Measurements from ENCODE around the gene LIPG.
"Not testable (repeated sequence)": the region's sequence is repeated elsewhere in the genome, so short reads cannot be mapped to it uniquely, and the experiment has no call there.

The LIPG gene

GRCh38 chr18:49579583-49579982 is 17.7 kb downstream of the LIPG start:
- DNase-seq = not testable (repeated sequence)

GRCh38 chr18:49580279-49580678 is 18.4 kb downstream of the LIPG start:
- DNase-seq = no peak

- DNase-seq = peak; percentile 35 to 61
These were observed 19.5 kb downstream of the LIPG start for GRCh38 chr18:49581371-49581770.

DNA sequence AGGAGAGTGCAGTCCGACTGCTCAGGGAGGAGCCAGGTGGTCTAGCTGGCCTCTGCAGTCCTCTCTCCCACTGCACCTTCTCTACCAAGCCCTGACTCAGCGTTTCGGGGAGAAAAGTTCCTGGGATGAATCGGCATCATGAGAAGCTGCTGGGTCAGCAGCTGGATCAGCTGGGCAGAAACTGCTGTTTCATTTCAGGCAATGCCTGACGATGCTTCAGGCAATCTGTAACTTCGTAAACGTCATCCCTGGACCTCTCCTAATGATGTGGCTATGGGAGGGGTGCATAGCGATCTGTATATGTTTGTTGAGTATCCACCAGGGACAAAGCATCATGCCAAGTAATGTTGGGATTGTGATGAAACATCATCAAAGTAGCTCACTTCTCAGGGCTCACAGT is 20.7 kb downstream of the LIPG start:
- DNase-seq = no peak

GRCh38 chr18:49584394-49584793 is 22.5 kb downstream of the LIPG start:
- DNase-seq = no peak

DNA sequence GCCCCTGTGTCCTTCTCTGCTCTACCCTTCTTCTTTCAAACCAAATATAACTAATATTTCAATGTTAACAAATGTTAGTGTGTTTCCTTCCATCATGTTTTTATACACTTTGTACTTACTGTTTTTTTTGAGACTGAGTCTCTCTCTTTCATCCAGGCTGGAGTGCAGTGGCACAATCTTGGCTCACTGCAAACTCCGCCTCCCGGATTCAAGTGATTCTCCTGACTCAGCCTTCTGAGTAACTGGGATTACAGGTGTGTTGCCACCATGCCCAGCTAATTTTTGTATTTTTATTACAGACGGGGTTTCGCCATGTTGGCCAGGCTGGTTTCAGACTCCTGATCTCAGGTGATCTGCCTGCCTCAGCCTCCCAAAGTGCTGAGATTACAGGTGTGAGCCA is 23.1 kb downstream of the LIPG start:
- not testable (repeated sequence) for DNase-seq

GRCh38 chr18:49585781-49586663 is 24.2 kb downstream of the LIPG start:
- no peak for DNase-seq

DNA sequence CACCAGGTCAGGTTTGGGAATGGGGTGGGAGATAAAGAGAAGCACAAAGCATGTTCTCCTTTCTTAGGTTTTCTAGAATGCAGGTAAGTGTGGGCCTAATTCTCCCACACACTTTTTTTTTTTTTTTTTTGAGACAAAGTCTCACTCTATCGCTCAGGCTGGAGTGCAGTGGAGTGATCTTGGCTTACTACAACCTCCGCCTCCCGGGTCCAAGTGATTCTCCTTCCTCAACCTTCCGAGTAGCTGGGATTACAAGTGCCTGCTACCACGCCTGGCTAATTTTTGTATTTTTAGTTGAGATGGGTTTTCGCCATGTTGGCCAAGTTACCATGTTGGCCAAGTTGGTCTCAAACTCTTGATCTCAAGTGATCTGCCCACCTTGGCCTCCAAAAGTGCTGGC is 26.3 kb downstream of the LIPG start:
- DNase-seq = no peak

DNA sequence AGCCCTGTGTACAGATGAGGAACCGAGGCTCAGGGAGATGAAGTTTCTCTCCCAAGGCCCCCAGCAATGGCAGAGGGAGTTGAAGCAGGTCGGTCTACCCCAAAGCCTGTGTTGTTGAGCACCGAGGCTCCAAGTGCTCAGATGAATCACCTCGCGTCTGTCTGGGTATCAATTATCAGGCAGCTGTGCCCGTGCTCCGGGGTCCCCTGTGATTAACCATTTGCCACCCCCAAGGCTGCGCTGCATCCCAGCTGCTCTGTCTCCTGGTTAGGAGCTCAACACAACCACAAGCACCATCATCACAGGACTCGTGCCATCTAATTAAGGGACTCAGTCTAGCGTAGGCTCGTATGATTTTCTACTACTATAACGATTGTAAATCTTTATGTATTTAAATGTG is 27.1 kb downstream of the LIPG start:
- no peak for DNase-seq

- DNase-seq = no peak
These were observed 28.8 kb downstream of the LIPG start for GRCh38 chr18:49590608-49591007.

- DNase-seq = no peak
These were observed 29.4 kb downstream of the LIPG start for GRCh38 chr18:49591271-49591670.

- DNase-seq = no peak
These were observed 29.9 kb downstream of the LIPG start for GRCh38 chr18:49591775-49592174.

- no peak for DNase-seq
These were observed 34.8 kb downstream of the LIPG start for GRCh38 chr18:49596687-49597086.

- DNase-seq = no peak
These were observed 35.5 kb downstream of the LIPG start for GRCh38 chr18:49597157-49597931.

DNA sequence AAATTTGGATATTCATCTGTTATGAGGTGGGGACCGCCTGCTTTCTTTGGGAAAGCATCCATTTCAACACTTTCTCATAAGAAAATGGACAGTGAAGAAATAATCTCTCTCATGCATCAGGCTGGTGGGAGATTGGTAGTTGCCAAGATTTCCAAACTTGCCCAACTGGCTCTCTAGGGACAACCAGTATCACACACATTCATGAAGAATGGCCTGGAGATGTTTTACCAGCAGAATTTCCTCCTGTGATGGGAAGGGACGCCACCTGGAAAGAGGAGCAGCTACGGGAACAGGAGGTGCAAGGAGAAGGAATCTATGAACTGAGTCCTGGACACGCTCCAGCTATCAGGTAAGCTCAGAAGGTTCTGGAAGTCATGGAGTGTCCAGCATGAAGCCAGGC is 39.4 kb downstream of the LIPG start:
- no peak for DNase-seq

GRCh38 chr18:49608366-49609255 is 46.8 kb downstream of the LIPG start:
- no peak for DNase-seq

DNA sequence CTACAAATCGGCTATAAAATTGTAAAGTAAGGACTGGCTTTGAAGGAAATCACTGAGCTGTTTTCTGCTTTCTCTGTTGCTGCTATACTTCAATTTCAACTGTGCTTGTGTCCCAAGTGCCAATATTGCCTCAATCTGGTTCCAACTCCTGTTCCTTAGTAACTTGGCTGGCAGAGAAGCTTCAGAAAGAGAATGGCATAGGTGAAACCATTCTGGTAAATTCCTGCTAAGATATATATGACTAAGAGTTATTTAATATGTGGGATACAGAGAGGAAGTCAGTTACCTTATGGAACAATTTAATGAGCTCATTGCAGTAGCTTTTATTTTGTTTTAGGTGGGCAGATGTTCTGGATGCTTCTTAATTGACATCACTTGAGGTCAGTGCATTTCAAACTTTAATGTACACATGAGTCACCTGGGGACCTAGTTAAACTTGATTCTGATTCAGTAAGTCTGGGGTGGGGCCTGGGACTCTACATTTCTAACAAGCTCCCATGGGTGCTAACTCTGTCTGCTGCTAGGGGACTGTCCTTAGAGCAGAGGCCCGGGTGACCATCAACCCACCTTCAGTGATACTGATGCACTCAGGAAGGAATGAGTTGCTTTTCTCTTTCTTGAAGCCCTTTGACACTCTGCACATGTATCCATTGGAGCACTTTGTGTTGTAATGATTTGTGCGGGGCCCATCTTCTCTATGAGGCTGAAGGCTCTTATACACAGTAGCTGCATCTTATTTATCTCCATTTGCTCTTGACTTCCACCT is 47.6 kb downstream of the LIPG start:
- DNase-seq = no peak

DNA sequence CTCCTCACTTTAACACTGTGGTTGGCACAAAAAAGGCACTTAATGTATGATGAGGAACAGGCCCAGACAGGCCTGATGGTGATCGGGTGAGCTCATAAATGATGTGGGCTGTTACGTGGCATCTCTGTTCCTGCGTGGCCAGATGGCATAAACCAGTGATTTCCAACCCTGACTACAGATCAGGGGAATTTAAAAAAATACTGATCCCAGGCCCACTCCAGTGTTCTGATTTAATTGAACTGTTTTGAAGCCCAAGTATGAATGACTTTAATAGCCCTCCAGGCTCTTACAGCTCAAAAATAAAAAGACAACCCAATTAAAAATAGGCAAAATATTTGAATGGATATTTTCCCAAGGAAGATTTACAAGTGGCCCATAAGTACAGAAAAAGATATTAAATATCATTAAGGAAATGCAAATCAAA is 48.2 kb downstream of the LIPG start:
- no peak for DNase-seq

DNA sequence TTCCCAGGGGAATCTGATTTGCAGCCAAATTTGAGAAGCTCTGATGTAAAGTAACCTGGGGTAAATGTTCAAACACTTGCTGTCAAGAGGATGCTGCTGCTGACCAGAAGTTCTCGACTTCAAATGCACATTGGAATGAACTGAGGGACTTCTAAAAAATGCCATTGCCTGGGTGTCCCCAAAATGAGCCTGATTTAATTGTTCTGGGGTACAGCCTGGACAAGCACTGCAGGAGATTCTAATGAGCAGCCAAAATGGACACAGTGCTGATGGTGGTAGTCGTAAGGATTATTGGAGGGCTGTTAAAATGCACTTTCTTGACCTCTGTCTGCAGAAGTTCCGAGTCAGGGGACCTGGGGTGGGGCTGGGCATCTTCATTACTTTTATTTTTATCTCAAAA is 49.5 kb downstream of the LIPG start:
- DNase-seq = no peak

DNA sequence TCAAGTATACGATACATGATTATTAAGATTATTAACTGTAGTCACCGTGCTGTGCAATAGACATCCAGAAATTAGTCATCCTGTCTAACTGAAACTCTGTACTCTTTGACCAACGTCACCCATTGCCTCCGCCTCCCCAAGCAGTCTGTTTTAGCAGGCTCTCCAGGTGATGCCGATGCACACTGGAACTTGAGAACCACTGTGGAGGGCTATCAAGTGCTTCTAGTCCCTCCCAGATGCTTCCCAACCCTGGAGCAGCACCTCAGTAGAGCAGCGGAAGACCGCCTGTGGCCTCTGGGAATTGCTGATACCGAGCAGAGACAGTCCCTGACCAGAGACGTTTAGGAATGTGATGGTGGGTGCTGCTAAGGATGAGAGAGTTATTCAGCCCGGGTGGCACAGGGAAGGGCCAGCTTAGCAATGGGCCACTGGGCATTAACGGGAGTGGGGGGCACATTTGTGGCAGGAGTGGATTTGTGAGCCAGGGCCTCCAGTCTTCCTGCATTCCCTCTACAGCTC is 50.7 kb downstream of the LIPG start:
- no peak for DNase-seq

GRCh38 chr18:49613141-49613640 is 51.3 kb downstream of the LIPG start:
- DNase-seq = no peak

GRCh38 chr18:49613641-49614151 is 51.8 kb downstream of the LIPG start:
- no peak for DNase-seq
